Kasumi-1 (cell line): Measurements from ENCODE around the gene RERE.
"Not testable (repeated sequence)": the region's sequence is repeated elsewhere in the genome, so short reads cannot be mapped to it uniquely, and the experiment has no call there.

Source experiments
- DNase-seq, 2 experiments: peaks; one replicate each; lab custom pipeline; 2025; lab: John Stamatoyannopoulos, UW

The RERE gene

DNA sequence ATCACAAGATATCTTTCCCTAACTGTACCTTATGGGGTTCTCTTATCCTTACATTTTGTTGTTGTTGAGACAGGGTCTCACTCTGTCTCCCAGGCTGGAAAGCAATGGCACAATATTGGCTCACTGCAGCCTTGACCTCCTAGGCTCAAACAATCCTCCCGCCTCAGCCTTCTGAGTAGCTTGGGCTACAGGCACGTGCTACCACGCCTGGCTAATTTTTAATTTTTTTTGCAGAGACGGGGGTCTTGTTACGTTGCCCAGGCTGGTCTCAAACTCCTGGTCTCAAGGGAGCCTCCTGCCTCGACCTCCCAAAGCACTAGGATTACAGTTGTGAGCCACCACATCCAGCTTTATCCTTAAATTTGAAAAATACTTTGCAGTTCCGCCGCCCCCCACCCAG is 10.4 kb downstream of the RERE start:
- no peak for DNase-seq

DNA sequence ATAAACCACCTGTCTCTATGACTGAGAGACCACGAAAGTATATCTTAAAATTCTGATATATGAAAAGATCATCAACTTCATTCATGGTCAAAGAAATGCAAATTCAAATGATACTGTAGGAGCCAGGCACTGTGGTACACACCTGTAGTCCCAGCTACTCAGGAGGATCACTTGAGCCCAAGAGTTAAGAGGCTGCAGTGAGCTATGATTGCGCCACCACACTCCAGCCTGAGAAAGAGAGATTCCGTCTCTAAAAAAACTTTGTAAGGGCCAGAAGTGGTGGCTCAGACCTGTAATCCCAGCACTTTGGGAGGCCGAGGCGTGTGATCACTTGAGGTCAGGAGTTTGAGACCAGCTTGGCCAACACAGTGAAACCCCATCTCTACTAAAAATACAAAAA is 17.0 kb downstream of the RERE start:
- no peak for DNase-seq

DNA sequence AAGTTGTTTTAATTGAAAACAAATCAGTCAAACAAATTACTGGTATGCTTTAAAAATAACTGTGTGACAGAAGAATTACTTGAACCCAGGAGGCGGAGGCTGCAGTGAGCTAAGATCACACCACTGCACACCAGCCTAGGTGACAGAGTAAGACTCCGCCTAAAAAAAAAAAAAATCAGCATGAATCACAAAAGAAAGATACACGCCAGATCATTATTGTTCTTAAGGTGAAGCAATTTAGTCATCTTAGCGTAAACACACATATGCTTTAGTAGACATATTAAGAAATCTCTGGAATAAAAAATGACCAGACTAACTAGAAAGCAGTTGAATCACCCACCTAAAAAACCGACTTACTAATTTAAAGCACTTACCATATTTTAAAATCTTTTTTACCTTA is 20.2 kb downstream of the RERE start:
- no peak for DNase-seq

DNA sequence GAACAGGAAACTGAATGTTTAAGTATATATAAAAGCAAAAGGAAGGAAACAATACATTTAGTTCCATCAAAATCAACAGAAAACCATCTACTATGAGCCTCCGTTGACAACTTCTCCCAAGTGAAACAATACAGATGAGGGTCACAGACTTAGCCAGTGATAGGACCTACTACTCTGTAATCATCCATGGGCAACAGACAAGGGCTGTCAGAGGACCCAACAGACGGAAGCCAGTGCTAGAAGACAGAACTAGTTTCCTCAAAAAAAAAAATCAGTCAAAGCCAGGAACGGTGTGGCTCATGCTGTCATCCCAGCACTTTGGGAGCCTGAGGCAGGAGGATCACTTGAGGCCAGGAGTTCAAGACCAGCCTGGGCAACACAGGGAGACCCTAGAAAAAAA is 20.6 kb downstream of the RERE start:
- DNase-seq, result no peak

DNA sequence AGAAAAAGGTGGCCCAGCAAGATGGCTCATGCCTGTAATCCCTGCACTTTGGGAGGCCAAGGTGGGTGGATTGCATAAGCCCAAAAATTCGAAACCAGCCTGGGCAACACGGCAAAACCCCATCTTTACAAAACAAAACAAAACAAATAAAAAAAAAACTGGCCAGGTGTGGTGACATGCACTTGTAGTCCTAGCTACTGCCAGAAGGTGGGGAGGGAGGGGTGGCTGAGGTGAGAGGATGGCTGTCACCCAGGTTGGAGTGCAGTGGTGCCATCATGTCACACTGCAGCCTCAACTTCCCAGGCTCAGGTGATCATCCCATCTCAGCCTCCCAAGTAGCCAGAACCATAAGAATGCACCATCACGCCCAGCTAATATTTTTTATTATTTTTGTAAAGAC is 22.8 kb downstream of the RERE start:
- no peak for DNase-seq

DNA sequence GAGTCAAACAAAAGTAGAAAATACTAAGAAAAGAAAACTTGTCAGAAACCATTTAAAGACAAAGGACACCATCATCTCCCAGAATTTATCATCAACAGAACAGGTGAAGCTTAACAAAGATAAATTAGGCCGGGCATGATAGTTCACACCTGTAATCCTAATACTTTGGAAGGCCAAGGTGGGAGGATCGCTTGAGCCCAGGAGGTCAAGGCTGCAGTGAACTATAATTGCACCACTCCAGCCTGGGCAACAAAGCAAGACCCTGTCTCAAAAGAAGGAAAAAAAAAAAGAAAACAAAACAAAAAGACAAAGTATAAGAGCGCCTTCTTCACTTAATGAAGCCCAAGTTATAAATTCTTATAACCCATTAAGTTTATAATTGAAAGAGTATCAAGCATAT is 25.6 kb downstream of the RERE start:
- no peak for DNase-seq

DNA sequence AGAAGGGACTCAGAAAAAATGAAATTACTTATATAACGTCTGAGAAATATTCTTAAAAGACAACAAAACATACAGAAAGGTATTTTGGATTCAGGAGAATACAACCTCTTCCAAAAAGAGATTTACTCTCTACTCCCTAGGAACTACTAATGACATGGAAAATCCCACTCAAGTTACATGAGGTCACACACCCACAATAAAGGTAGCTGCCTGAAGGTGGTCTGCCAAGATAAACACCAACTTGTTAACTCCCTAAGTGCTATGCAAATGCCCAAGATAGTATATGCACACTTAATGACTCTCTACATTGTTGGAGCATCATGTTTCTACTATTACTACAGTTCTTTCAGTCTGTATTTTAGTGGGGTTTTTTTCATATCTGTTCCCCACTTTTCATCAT is 26.5 kb downstream of the RERE start:
- DNase-seq, result no peak

DNA sequence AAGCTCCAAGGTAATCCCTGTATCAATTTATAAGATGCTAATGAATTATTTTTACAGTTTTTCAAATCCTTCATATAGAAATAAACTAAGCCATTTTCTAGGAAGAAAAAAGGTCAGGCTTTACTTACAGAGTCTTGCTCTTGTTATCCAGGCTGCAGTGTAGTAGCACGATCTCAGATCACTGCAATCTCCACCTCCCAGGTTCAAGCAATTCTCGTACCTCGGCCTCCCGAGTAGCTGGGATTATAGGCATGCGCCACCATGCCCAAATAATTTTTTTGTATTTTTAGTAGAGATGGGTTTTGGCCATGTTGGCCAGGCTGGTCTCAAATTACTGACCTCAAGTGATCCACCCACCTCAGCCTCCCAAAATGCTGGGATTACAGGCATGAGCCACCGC is 27.0 kb downstream of the RERE start:
- DNase-seq, result no peak

DNA sequence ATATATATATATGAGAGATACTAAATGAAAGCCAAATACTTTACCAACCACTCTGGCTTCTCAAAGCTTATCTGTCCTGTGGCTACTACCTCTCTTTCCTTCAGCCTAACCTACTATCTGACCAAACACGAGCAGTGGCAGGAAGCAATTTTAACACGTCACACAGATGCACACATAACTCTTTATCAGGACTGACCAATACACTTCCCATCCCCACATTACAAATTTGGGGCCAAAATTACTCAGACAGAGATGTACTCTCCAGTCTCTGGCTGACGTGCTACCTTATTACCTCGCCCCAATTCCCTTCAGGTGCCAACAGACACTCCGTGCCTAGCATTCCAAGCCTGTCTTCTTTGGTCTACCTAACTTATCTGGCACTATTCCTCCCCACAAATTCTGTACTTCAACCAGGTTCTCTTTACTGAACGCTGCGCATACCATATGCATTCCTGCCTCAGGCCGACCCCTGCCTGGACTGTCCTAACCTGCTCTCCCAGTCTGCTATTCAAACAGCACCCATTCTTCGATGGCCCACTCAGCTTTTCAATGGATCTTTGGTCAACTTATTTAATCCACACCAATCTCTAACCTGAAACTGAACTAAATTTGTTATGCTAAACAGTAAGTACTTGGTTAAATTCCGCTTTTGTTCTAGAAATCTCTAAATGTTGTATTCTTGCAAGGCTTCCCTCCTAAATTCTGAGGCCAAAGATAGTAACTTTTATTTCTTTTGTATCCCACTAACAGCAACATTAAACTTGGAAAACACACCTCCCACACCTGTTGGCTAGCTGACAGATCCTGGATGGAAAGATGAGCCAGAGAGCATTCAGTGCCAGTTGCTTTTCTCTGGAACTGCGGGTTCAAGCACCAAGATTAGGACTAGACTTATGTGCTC is 27.9 kb downstream of the RERE start:
- no peak for DNase-seq

DNA sequence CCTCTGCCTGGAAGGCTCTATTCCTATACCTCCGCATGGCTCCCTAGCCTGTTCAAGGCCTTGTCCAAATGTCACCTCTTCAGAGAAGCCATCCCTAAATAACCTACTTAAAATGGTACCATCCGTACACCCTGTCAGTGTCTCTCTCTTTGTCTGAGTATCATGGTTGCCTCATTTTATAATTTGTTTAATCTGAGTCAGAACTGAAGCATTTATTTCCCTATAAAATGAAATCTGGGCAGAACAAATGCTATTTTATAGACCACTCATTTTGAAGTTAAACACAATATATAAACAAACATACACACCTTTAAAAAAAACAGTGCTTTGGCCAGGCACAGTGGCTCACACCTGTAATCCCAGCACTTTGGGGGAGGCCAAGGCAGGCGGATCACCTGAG is 30.2 kb downstream of the RERE start:
- DNase-seq, result no peak

DNA sequence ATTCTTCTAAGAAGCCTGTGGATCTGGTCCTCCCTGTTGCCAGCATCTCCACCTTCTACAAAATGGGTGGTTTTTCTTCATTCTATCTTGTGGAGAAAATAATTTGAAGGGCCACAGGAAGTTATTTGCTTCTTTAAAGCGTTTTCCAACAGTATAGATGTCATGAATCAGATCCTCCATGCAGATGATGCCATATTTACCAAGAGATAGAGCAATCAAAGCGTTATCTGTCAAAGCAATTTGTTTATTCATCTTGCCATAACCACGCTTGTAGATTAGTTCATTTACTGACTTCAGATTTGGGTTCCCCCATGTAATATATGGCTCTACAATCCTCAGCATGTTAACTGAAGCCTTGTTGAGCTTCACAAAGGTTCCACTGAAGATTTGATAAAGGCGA is 31.2 kb downstream of the RERE start:
- DNase-seq, result not testable (repeated sequence)

DNA sequence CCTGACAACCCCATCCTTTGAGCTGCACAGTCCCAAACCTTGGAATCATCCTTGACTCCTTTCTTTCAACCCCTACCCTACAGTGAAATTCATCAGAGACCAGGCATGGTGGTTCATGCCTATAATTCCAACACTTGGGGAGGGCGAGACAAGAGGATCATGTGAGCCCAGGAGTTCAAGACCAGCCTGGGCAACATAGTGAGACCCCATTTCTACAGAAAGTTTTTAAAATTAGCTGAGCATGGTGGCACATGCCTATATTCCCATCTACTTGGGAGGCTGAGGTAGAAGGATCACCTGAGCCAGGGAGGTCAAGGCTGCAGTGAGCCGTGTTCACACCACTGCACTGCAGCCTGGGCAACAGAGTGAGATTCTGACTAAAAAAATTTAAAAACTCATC is 34.5 kb downstream of the RERE start:
- DNase-seq, result no peak

DNA sequence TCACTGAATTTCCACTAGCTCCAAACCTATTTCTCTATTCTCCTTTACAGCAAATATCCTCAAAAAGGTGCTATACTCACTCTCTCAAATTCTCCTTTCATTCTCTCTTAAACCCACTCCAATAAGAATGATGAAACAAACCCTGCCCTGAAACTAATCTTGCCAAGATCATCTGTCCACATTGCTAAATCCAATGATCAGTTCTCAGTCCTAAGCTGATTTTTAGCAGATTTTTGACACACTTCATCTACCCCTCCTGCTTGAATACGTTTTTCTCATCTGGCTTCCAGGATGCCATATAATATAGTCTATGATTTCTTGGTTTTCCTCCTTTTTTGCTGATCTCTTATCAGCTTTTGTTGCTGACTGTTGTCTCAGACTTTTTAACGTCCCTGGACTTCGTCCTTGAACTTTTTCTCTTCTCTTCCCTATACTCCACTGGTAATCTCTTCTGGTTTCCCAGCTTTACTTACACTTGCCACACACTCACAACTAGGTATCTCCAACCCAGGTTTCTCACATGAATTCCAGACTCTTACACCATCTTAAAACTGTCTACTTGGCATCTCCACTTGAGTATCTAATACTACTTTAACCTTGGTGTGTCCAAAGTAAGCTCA is 35.3 kb downstream of the RERE start:
- no peak for DNase-seq

DNA sequence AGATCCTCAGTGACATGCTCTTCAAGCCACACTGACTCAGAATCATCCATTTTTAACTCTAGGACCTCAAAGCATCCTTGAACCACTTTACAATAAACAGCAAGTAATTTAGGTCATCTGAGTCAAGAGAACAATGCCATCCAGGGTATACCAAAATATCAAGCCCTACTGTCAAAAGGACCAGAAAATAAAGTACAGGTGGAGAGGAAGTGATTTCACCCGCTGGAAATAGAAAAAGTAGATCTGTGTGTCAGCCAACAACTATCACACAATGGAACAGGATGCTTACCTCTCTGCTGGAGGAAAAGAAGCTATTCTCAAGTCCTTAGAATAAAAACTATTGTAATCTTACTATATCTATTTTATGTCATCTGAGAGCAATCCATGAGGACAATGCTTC is 37.0 kb downstream of the RERE start:
- DNase-seq, result no peak

DNA sequence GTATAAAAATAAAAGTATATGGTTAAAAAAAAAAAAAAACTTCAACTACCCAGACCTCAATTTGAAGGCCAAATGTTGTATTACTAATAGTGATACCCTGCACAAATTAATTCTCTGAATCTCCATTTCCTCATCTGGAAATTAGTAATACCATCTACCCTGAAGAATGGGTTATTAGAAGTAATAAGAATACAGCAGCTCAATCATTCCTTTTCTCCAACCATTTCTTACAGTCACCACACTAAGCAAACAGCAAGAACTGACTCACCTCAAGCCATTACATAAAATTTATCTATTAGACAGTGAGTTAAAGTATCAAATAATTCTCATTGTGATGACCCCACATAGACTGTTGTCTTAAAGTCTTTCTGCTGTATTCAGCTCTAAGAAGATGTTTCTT is 39.6 kb downstream of the RERE start:
- no peak for DNase-seq

DNA sequence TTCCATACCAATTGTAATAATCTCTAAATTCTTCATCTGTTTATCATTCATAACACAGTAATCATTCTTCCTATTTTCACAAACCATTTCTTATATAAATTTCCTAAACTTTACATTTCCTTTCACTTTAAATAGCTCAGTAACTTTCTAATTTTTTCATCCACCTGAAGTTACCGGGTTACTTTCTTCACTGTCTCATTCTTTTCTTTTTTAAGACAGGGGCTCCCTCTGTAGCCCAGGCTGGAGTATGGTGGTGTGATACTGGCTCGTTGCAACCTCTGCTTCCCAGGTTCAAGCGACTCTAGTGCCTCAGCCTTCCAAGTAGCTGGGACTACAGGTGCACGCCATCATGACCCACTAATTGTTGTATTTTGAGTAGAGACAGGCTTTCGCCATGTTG is 41.3 kb downstream of the RERE start:
- no peak for DNase-seq

DNA sequence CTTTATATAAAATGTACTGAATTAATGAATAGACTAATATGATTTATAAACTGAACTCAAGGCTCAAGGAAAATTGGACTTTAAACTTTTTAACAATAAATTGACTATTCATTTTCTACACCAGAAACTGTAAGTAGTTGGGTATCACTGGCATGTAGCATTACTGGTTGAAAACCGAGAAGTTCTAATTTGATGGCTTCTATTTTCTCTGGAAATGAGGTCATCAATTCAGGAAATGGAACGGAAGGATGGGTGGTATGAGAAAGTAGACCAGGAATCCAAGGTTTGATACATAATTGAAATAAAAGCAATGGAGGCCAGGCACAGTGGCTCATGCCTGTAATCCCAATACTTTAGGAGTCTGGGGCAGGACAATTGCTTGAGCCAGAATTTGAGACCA is 50.4 kb downstream of the RERE start:
- DNase-seq, result no peak

DNA sequence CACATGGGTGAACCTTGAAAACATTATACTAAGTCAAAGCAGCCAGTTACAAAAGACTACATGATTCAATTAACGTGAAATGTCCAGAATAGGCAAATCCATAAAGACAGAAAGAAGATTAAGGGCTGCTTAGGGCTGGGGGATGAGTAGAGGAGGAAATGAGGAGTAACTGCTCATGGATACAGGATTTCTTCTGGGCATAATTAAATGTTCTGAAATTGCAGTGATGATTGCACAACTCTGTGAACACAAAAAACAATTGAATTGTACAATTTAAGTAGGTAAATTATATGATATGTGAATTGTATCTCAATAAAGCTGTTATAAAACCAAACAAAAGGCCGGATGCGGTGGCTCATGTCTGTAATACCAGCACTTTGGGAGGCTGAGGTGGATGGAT is 52.2 kb downstream of the RERE start:
- DNase-seq, result no peak

DNA sequence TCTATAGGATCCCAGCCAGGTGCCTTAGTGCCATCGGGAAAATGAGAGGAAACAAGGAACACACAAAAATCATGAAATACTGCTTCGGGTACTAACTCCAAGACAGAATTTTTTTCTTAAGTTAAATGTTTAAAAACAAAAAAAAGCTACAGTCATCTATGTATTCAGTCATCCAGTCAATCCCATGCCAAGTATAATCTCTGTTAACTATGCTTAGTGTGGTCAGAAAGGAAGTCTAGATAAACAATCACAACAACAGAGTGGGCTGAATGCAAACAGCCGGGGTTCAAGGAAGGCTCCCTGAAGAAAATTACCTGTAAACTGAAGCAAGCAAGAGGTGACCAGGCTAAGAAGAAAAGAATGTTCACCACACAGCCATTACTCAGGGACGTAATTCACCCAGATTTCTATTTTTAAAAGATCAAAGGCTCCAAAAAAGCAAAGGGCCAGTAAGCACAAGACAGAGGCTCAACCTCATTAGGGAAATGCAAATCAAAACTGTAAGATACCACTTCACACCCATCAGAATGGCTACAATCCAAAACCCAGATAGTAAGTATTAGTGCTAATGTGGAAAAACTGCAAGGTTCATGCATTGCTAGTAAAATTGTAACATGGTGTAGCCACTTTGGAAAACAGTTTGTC is 53.0 kb downstream of the RERE start:
- no peak for DNase-seq

DNA sequence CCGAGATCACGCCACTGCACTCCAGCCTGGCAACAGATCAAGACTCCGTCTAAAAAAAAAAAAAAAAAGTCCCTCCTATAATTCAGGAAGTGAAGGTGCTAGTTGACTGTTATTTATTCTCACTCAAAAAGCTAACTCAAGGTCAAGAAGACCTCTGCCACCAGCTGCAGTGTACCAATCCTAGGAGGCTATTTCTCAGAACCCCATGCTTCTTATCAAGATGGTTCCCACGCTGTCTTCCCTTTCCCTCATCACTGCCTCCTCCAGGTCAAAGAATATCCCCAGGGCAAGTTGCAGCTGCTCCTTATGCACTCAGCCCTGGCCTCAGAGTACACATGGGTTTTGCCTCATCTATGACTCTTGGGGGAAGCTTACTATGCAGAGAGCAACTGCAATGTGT is 53.6 kb downstream of the RERE start:
- no peak for DNase-seq

DNA sequence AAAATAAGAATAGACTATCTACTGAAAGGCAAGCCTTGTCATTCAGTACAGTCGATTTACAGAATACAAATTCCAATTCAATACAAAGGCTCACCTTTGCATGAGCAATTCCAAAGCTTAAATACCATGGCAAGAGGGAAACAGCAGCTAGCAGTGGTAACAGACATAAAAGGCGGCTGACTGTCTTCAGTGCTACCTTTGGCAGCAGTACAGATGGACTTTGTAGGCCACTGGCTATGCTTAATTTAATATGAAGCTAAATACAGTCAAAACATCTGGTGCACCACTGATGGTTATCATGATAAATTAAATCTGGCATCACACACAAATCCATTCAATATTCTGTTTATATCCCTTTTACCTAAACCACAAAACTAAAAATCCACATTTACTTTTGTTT is 62.4 kb downstream of the RERE start:
- DNase-seq, result no peak

DNA sequence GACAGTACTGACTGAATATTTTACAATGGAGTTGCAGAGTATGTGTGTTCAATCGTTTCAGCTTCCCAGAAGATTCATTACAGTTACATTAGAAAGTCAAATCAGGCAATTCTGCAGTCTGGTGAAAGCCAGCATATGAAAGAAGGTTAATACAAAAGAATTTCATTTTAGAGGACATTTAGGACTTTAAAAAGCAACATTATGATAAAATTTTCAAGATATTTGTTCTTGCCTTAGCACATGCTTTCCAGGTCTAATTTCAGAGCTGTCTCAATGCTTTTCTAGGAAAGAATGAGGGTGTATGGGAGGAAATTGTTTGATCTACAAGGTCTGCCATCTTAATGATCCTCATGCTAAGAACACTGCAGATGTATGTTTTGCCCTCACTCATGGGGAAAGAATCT is 63.2 kb downstream of the RERE start:
- no peak for DNase-seq

DNA sequence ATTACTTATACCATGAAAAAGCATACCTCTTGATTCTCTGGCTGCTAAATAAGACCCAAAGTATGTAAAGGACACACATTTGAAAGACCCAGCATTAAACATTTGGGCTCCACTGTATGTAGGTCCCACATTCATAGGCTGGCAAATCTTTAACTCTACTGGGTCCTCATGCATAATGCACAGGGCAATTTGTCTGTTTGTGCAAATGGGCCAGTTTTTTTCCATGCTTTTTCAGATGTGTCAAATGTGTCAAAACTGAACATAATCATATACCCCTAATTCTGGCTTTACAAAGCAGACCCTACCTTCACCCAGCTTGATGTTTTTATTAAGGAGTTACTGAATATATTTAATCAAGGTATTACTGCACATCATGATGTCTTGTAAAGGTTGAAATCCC is 63.7 kb downstream of the RERE start:
- no peak for DNase-seq
